IMR-90 (cell line): ENCODE results near the gene ZNF785. TPM values are rescaled to one million over a fixed set of nuclear protein-coding genes. Genes with fewer than 3 reads are reported as not detected.
"Not testable (repeated sequence)": the region's sequence is repeated elsewhere in the genome, so short reads cannot be mapped to it uniquely, and the experiment has no call there.

ENCODE experiments used
- ATAC-seq: fragments of 200-7000 bp; cut with Tn5 transposase; 2 replicates; pipeline ENCODE4 v1.9.1; 2020; ENCODE audit warnings: low read depth, mild to moderate bottlenecking, moderate library complexity
- BruUV-seq: library from RNA; stranded (reverse); fragments of 400-500 nt; replicated peaks from 2 replicates; lab custom pipeline; 2021; lab: Mats Ljungman, UMichigan
- CTCF ChIA-PET: fragments of 300-600 bp; formaldehyde crosslinking; extraction: SDS; loops from one replicate; lab custom pipeline; 2021; ENCODE audit warnings: antibody characterized with exemption; lab: Yijun Ruan, JAX
- POLR2A ChIA-PET: fragments of 300-600 bp; sonication (Branson Sonifier 250); formaldehyde crosslinking; loops from one replicate; lab custom pipeline; 2022; ENCODE audit warnings: antibody characterized with exemption; ENCODE audit not compliant: unreplicated experiment; lab: Charles Lee
- DNase-seq: peaks from one replicate; pipeline ENCODE4 v3.0.0; 2013
- H2AFZ ChIP-seq: replicated peaks from 2 replicates; pipeline ENCODE3; 2013; ENCODE audit warnings: low read length, mild to moderate bottlenecking; ENCODE audit not compliant: poor library complexity
- H2AK5ac ChIP-seq: 2 replicates; pipeline ENCODE4 v1.6.1; 2013; ENCODE audit warnings: low read depth, low read length, inconsistent platforms
- H2AK9ac ChIP-seq: replicated peaks from 2 replicates; pipeline ENCODE3; 2013; ENCODE audit warnings: mild to moderate bottlenecking, low read depth, low read length, moderate library complexity; ENCODE audit not compliant: poor library complexity
- H2BK120ac ChIP-seq: 2 replicates; pipeline ENCODE4 v1.6.1; 2013; ENCODE audit warnings: low read depth, low read length, inconsistent platforms
- H2BK15ac ChIP-seq: 3 replicates; pipeline ENCODE4 v1.6.1; 2013; ENCODE audit warnings: low read depth, low read length, inconsistent platforms
- H2BK20ac ChIP-seq: 2 replicates; pipeline ENCODE4 v1.6.1; 2013; ENCODE audit warnings: low read depth, mild to moderate bottlenecking, inconsistent platforms, low read length, moderate library complexity
- H2BK5ac ChIP-seq: 2 replicates; pipeline ENCODE4 v1.6.1; 2013; ENCODE audit warnings: mild to moderate bottlenecking, low read depth, low read length, inconsistent platforms; ENCODE audit not compliant: poor library complexity, severe bottlenecking
- H3K14ac ChIP-seq: replicated peaks from 2 replicates; pipeline ENCODE4 v1.6.1; 2013; ENCODE audit warnings: low read depth, low read length, inconsistent platforms
- H3K18ac ChIP-seq: 2 replicates; pipeline ENCODE4 v1.6.1; 2013; ENCODE audit warnings: low read depth, low read length, control low read depth
- H3K23ac ChIP-seq: 2 replicates; pipeline ENCODE4 v1.6.1; 2013; ENCODE audit warnings: low read depth, low read length, inconsistent platforms
- H3K27ac ChIP-seq: 2 replicates; pipeline ENCODE4 v1.5.1; 2013; ENCODE audit warnings: mild to moderate bottlenecking, control low read depth, low read length; ENCODE audit not compliant: insufficient read depth
- H3K27me3 ChIP-seq: 2 replicates; pipeline ENCODE4 v1.6.1; 2013; ENCODE audit warnings: low read length; ENCODE audit not compliant: control insufficient read depth, insufficient read depth
- H3K36me3 ChIP-seq: 2 replicates; pipeline ENCODE4 v1.6.1; 2013; ENCODE audit warnings: low read length, mixed read lengths; ENCODE audit not compliant: control insufficient read depth, insufficient read depth
- H3K4ac ChIP-seq: 2 replicates; pipeline ENCODE4 v1.6.1; 2013; ENCODE audit warnings: low read depth, low read length, inconsistent platforms
- H3K4me1 ChIP-seq: 2 replicates; pipeline ENCODE4 v1.6.1; 2013; ENCODE audit warnings: low read length, mixed read lengths; ENCODE audit not compliant: control insufficient read depth, insufficient read depth
- H3K4me2 ChIP-seq: 2 replicates; pipeline ENCODE4 v1.6.1; 2013; ENCODE audit warnings: low read depth, mild to moderate bottlenecking, control low read depth, low read length, moderate library complexity
- H3K4me3 ChIP-seq: 2 replicates; pipeline ENCODE4 v1.5.1; 2013; ENCODE audit warnings: low read depth, mild to moderate bottlenecking, control low read depth, low read length, moderate library complexity; ENCODE audit not compliant: insufficient read depth
- H3K56ac ChIP-seq: 2 replicates; pipeline ENCODE4 v1.6.1; 2013; ENCODE audit warnings: low read length, inconsistent platforms; ENCODE audit not compliant: insufficient read depth; ENCODE audit errors: extremely low read depth
- H3K79me1 ChIP-seq, 2 experiments: 2 replicates each; pipeline ENCODE4 v1.6.1; 2013; ENCODE audit warnings: low read length in 2 of 2, inconsistent platforms in 1 of 2, low read depth in 1 of 2
- H3K9ac ChIP-seq: 2 replicates; pipeline ENCODE4 v1.6.1; 2013; ENCODE audit warnings: low read depth, low read length, control low read depth
- H3K9me1 ChIP-seq: 2 replicates; pipeline ENCODE4 v1.6.1; 2013; ENCODE audit warnings: low read length, inconsistent platforms; ENCODE audit not compliant: insufficient read depth
- H3K9me3 ChIP-seq: 2 replicates; pipeline ENCODE4 v1.6.1; 2013; ENCODE audit warnings: low read length; ENCODE audit not compliant: control insufficient read depth, insufficient read depth
- H4K20me1 ChIP-seq: 2 replicates; pipeline ENCODE4 v1.6.1; 2013; ENCODE audit warnings: low read length, inconsistent platforms; ENCODE audit not compliant: insufficient read depth
- H4K5ac ChIP-seq: 2 replicates; pipeline ENCODE4 v1.6.1; 2013; ENCODE audit warnings: mild to moderate bottlenecking, low read depth, low read length, control low read depth
- H4K8ac ChIP-seq, 2 experiments: 2 replicates each; pipeline ENCODE4 v1.6.1; 2013; ENCODE audit warnings: low read depth in 2 of 2, low read length in 2 of 2, control low read depth in 1 of 2, inconsistent platforms in 1 of 2
- H4K91ac ChIP-seq: 2 replicates; pipeline ENCODE4 v1.6.1; 2013; ENCODE audit warnings: low read depth, low read length, inconsistent platforms; ENCODE audit not compliant: insufficient read depth
- WGBS, 2 experiments: methylation state at CpG; one replicate each; pipeline versions ENCODE4 v1.1.5 to v1.1.7; 2013; ENCODE audit warnings: missing lambda C conversion rate in 2 of 2; ENCODE audit not compliant: insufficient read length in 1 of 2; ENCODE audit errors: extremely low coverage in 2 of 2; 5-methylcytosine and 5-hydroxymethylcytosine counted together
- dilution Hi-C: fragments of 300-500 bp; cut with HindIII; formaldehyde crosslinking; loops from one replicate; pipeline ENCODE4 v1.14.3; 2018; ENCODE audit warnings: low sequenced_read_pairs; ENCODE audit not compliant: unreplicated experiment
- in situ Hi-C: fragments of 300-500 bp; cut with MboI; formaldehyde crosslinking; loops from 3 replicates; pipeline ENCODE4 v1.14.3; 2019; ENCODE audit warnings: low sequenced_read_pairs, inconsistent platforms, mixed read lengths
- intact Hi-C: fragments of 100-400 bp; cut with micrococcal nuclease; formaldehyde crosslinking; loops from 2 replicates; pipeline ENCODE4 v1.10.0; 2022
- polyA plus RNA-seq, 3 experiments: library from polyadenylated mRNA; depleted of rRNA; stranded (reverse); fragments of >200 nt; gene quantifications; 2 replicates each; pipeline ENCODE4 v1.2.3, GENCODE V29; 2012; ENCODE audit warnings: low replicate concordance in 1 of 3
- total RNA-seq: library from RNA; depleted of rRNA; stranded (reverse); fragments of >200 nt; gene quantifications from 2 replicates; pipeline ENCODE4 v1.2.3, GENCODE V29; 2012

The ZNF785 gene
- total and polyA plus RNA-seq, 2 of the 4 experiments (the other 2 are of a cell fraction), result 2.9 to 4.0 TPM

- H2BK5ac ChIP-seq, H3K27me3 ChIP-seq, H3K14ac ChIP-seq, H3K9ac ChIP-seq, H2BK20ac ChIP-seq, H4K8ac ChIP-seq, H2AFZ ChIP-seq, ATAC-seq, POLR2A ChIA-PET, H3K4me3 ChIP-seq, DNase-seq, dilution Hi-C loops, H3K4me1 ChIP-seq, H2BK120ac ChIP-seq, H3K9me3 ChIP-seq, H3K27ac ChIP-seq, H4K5ac ChIP-seq, in situ Hi-C loops, intact Hi-C loops, H4K91ac ChIP-seq, H3K18ac ChIP-seq, H3K36me3 ChIP-seq, H3K56ac ChIP-seq, H3K4ac ChIP-seq, H2BK15ac ChIP-seq, H3K4me2 ChIP-seq, BruUV-seq, H2AK9ac ChIP-seq, H3K9me1 ChIP-seq, H2AK5ac ChIP-seq, H3K23ac ChIP-seq, H4K20me1 ChIP-seq: not testable (repeated sequence)
- CTCF ChIA-PET, result interaction anchor here (0.7 kb wide), 1 partner anchor 11 kb away, joined by 3 read pairs; no protein-coding TSS in a partner anchor
- H3K79me1 ChIP-seq, result peaks cover 13 to 23% of the 10 kb centered on the region in 2 experiments; a peak in 3 of 4 replicates
- no CpG with 5 or more reads among the region's 2 CpGs for WGBS, 2 experiments
Measured at GRCh38 chr16:30589582-30589981, 4.1 kb upstream of the ZNF785 start.
